Uterus (tissue), 2 donors: Measurements from ENCODE around the gene EVPL.

Experiments used
- CTCF ChIP-seq, 4 experiments: fragments of 200-600 bp in 2 of 4; fragments of 450-650 bp in 2 of 4; sonication (generic) in 2 of 4; IDR thresholded peaks; one replicate each; pipeline ENCODE4 v1.5.1; 2016 to 2019; ENCODE audit warnings: antibody characterized with exemption in 4 of 4, mild to moderate bottlenecking in 2 of 4, moderate library complexity in 1 of 4
- POLR2A ChIP-seq, 2 donors: fragments of 450-650 bp; IDR thresholded peaks; one replicate each; pipeline ENCODE4 v1.6.1; 2016; ENCODE audit warnings: antibody characterized with exemption in 2 of 2, mild to moderate bottlenecking in 1 of 2, moderate library complexity in 1 of 2

DNA sequence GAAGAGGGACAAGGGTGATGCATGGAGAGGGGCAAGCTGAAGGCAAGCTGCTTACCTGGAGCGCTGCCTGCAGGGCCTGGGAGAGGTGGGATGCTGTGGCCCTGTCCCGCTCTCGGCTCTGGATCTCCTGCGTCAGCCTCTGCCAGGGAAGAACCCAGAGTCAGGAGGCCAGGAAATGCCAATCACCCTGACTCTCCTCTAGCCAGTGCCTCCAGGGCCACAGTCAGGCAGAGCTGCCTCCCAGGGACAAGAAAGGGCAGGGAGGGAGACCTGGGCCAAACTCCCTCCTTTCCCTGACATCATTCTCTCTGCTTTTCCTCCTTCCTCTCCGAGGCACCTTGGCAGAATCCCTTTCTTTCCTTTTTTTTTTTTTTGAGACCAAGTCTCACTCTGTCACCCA is 15.2 kb downstream of the EVPL start:
- TF ChIP-seq CTCF (IDR thresholded peaks at IDR 0.05) = no peak
- no peak for TF ChIP-seq POLR2A (IDR thresholded peaks at IDR 0.05)
